Measurements from ENCODE around the gene SARDH.

SARDH gene

GRCh38 chr9:133783331-133783731, 45.2 kb upstream of the SARDH start (continued):
- TF ChIP-seq ZNF280D (tag by site-specific recombination; IDR thresholded peaks at IDR 0.05) (no peak), ZSCAN4 (tag by site-specific recombination; IDR thresholded peaks at IDR 0.05) (no peak), ZNF391 (tag by site-specific recombination; IDR thresholded peaks at IDR 0.05; ENCODE audit: borderline replicate concordance, low read depth) (no peak), ZNF701 (tag by site-specific recombination; IDR thresholded peaks at IDR 0.05) (no peak), ZNF16 (tag by site-specific recombination; IDR thresholded peaks at IDR 0.05; ENCODE audit: low read depth) (no peak)

GRCh38 chr9:133782157-133783130, 44.3 kb upstream of the SARDH start:
- CTCF ChIA-PET: interaction anchor here (0.5 to 5.3 kb wide), 40 partner anchors 8 to 982 kb away, joined by 3 to 200 read pairs (median 4); partner anchors contain the start of genes BRD3OS and SARDH
- H3K36me3 ChIP-seq (ENCODE audit: control insufficient read depth in 2 of 2, insufficient read depth in 1 of 2, low read length in 2 of 2): peaks cover 0 to 40% of the 10 kb centered on the region in 2 experiments; a peak in 1 of 3 replicates
- H3K27ac ChIP-seq (ENCODE audit: extremely low read depth, low read depth, low read length): no peak overlapping the region
- no peaks in the 10 kb centered on the region for H3K9me3 ChIP-seq (ENCODE audit: control insufficient read depth, insufficient read depth, low read depth, low read length)
- no peaks in the 10 kb centered on the region for H3K4me1 ChIP-seq (ENCODE audit: control insufficient read depth, insufficient read depth, low read length)
- POLR2A ChIA-PET: interaction anchor here (0.6 to 1.8 kb wide), 3 partner anchors 13 to 211 kb away, joined by 3 to 14 read pairs (median 4); no protein-coding TSS in a partner anchor
- no peak overlapping the region for H3K4me3 ChIP-seq (ENCODE audit: low read depth, low read length)
- TF ChIP-seq ZNF654 (tag by site-specific recombination; IDR thresholded peaks at IDR 0.05; ENCODE audit: low read depth) (peak; percentile 59), ZSCAN5A (tag by site-specific recombination; IDR thresholded peaks at IDR 0.05) (no peak), CTCF (tag by site-specific recombination; IDR thresholded peaks at IDR 0.05) (peak; percentile 77), ZNF768 (tag by site-specific recombination; IDR thresholded peaks at IDR 0.05) (no peak), ZNF354C (tag by site-specific recombination; IDR thresholded peaks at IDR 0.05; ENCODE audit: borderline replicate concordance, low read depth) (no peak), MZF1 (tag by site-specific recombination; IDR thresholded peaks at IDR 0.05; ENCODE audit: borderline replicate concordance) (no peak)

- H3K36me3 ChIP-seq (ENCODE audit: control insufficient read depth in 2 of 2, insufficient read depth in 1 of 2, low read length in 2 of 2): peaks cover 0 to 45% of the 10 kb centered on the region in 2 experiments; a peak in 1 of 3 replicates
- ChIA-PET CTCF (interaction anchor here (0.6 to 5.3 kb wide), 33 partner anchors 8 to 661 kb away, joined by 3 to 200 read pairs (median 5); partner anchors contain the start of genes BRD3OS and SARDH), POLR2A (interaction anchor here (0.6 to 1.8 kb wide), 3 partner anchors 13 to 212 kb away, joined by 3 to 14 read pairs (median 4); no protein-coding TSS in a partner anchor)
- no peaks in the 10 kb centered on the region for H3K9me3 ChIP-seq (ENCODE audit: control insufficient read depth, insufficient read depth, low read depth, low read length)
- H3K4me3 ChIP-seq (ENCODE audit: low read depth, low read length): no peak overlapping the region
- no peak overlapping the region for H3K27ac ChIP-seq (ENCODE audit: extremely low read depth, low read depth, low read length)
- H3K4me1 ChIP-seq (ENCODE audit: control insufficient read depth, insufficient read depth, low read length): no peaks in the 10 kb centered on the region
- TF ChIP-seq ZNF585B (tag by site-specific recombination; IDR thresholded peaks at IDR 0.05): no peak
- TF ChIP-seq ZBTB20 (tag by site-specific recombination; IDR thresholded peaks at IDR 0.05): no peak
- TF ChIP-seq PBX3 (CRISPR knock-in tag; IDR thresholded peaks at IDR 0.05): no peak
- no peak for TF ChIP-seq ZNF580 (tag by site-specific recombination; IDR thresholded peaks at IDR 0.05)
- no peak for TF ChIP-seq YY2 (tag by site-specific recombination; IDR thresholded peaks at IDR 0.05)
- TF ChIP-seq KLF8 (tag by site-specific recombination; IDR thresholded peaks at IDR 0.05): no peak
Measured at GRCh38 chr9:133781828-133782135, 43.6 kb upstream of the SARDH start.

All from HEK293 (cell line).